Measurements from ENCODE around the gene BBS9. TPM values are rescaled to one million over a fixed set of nuclear protein-coding genes. Genes with fewer than 3 reads are reported as not detected.

The BBS9 gene
- total RNA-seq, 4 donors from 2014 or later: 17.8 to 27.5 (median 24.7) TPM

- TF ChIP-seq, protein P1, sequence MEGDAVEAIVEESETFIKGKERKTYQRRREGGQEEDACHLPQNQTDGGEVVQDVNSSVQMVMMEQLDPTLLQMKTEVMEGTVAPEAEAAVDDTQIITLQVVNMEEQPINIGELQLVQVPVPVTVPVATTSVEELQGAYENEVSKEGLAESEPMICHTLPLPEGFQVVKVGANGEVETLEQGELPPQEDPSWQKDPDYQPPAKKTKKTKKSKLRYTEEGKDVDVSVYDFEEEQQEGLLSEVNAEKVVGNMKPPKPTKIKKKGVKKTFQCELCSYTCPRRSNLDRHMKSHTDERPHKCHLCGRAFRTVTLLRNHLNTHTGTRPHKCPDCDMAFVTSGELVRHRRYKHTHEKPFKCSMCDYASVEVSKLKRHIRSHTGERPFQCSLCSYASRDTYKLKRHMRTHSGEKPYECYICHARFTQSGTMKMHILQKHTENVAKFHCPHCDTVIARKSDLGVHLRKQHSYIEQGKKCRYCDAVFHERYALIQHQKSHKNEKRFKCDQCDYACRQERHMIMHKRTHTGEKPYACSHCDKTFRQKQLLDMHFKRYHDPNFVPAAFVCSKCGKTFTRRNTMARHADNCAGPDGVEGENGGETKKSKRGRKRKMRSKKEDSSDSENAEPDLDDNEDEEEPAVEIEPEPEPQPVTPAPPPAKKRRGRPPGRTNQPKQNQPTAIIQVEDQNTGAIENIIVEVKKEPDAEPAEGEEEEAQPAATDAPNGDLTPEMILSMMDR (IDR thresholded peaks at IDR 0.05; ENCODE audit: low read depth): no peak
Observed at GRCh38 chr7:33184828-33185227, 55.5 kb downstream of the BBS9 start.

- TF ChIP-seq, protein P1 (IDR thresholded peaks at IDR 0.05; ENCODE audit: low read depth): no peak
Observed at GRCh38 chr7:33185786-33186185, 56.4 kb downstream of the BBS9 start.

DNA sequence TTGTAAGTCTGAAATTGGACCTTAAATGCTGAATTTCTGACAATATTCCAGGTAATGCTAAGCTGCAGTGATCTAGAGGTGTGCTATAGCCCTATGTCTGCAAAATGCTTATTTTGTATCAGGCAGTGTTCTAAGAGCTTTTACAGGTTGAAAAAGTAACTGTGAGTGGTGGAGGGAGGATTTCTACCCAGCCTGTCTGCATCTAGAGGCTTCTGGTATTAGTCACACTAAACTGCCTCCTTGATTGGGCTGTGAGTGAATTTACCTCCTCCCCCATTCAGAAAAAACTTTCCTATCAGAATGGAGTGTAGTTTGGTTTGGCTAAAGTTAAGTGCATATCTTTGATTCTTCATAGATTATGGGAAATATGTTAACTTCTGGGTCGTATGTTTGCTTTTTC, 56.8 kb downstream of the BBS9 start:
- TF ChIP-seq, protein P1 (IDR thresholded peaks at IDR 0.05; ENCODE audit: low read depth): no peak

DNA sequence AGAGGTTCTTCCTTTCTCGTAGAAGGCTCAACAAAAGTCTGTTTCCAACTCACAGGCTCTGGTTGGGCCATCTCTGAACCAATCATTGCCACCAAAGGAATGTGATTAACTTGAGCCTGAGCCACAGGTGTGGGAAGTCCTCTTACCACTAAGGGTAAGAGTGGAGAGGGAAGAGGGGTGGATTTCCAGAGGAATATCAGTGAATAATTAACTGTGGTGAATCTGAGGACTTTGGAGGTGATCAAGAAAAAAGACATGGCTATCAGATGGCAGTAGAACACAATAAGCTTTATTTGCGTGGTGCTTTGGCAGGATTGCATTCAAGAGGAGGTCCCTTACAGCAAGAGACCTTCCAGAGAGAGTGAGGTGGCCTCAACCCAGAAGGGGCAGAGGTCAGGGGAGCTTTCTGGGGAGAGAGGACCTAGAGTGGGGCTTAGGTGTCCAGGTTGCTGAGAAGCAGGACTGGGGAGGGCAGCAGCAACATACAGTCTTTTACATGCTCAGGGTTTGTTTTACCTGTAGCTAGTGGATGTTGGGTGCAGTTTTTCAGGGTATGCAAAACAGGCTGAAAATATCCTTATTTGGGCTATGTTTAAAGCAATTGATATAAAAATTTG, 61.4 kb downstream of the BBS9 start:
- TF ChIP-seq, protein P1 (IDR thresholded peaks at IDR 0.05; ENCODE audit: low read depth): no peak

DNA sequence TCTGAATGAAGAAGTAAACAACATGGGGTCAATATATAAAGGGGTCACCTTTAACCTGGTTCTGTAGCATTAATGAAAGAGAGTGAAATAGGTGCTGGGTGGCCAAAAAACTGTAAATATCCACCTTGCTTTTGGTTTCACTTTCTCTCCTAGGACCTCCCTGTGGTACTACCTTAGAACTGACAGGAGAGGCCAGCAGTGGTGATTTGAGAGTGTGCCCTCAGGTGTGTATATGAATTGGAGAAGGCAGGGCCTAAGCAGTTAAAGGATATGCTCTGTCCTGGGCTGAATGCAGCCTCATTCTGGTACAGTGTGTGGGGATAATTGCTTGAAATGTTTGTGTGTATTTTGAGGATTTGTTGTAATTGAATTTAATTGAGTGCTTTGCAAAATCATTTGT, 62.0 kb downstream of the BBS9 start:
- TF ChIP-seq, protein P1 (IDR thresholded peaks at IDR 0.05; ENCODE audit: low read depth): no peak

DNA sequence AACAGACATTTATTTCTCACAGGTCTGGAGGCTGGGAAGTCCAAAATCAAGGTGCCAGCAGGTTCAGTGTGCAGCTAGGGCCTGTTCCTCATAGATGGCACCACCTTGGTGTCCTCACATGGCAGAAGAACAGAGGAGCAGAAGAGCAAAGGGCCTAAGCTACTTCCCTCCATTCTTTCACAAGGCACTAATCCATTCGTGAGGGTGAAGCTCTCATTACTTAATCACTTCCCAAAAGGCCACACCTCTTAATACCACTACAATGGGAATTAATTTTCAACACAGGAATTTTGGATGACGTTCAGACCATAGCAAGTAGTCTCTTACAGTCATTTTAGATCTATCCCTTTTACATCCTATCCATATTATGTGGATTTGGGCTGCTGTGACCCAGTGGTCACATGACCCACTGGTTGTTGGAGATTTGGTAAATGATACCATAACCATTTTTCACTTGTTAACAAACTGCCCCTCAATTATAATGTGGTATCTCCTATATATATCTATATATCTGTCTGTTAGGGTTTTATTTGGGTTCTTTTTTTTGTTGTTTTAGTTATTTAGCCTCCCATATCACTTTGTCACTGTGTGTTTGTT, 63.4 kb downstream of the BBS9 start:
- TF ChIP-seq, protein P1 (IDR thresholded peaks at IDR 0.05; ENCODE audit: low read depth): no peak

- TF ChIP-seq, protein P1 (IDR thresholded peaks at IDR 0.05; ENCODE audit: low read depth): no peak
Observed at GRCh38 chr7:33193308-33193864, 64.0 kb downstream of the BBS9 start.

All from subcutaneous adipose tissue (tissue), 4 donors.